Left renal cortex interstitium (tissue), 4 donors: Measurements from ENCODE around the gene PRDM4. TPM values are rescaled to one million over a fixed set of nuclear protein-coding genes. Genes with fewer than 3 reads are reported as not detected.

Experiments used
- DNase-seq, 4 donors: peaks; one replicate each; pipeline ENCODE4 v3.0.0-alpha.2; 2013; ENCODE audit warnings: low read depth in 4 of 4, low spot score in 2 of 4, missing footprints in 1 of 4
- polyA plus RNA-seq, 4 donors: library from polyadenylated mRNA; unstranded; fragments of 120-200 nt; gene quantifications; one replicate each; pipeline ENCODE4 v1.2.1, GENCODE V29; 2013; ENCODE audit not compliant: insufficient read length in 4 of 4

PRDM4 gene, protein sequence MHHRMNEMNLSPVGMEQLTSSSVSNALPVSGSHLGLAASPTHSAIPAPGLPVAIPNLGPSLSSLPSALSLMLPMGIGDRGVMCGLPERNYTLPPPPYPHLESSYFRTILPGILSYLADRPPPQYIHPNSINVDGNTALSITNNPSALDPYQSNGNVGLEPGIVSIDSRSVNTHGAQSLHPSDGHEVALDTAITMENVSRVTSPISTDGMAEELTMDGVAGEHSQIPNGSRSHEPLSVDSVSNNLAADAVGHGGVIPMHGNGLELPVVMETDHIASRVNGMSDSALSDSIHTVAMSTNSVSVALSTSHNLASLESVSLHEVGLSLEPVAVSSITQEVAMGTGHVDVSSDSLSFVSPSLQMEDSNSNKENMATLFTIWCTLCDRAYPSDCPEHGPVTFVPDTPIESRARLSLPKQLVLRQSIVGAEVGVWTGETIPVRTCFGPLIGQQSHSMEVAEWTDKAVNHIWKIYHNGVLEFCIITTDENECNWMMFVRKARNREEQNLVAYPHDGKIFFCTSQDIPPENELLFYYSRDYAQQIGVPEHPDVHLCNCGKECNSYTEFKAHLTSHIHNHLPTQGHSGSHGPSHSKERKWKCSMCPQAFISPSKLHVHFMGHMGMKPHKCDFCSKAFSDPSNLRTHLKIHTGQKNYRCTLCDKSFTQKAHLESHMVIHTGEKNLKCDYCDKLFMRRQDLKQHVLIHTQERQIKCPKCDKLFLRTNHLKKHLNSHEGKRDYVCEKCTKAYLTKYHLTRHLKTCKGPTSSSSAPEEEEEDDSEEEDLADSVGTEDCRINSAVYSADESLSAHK
- 10 to 100 TPM; 35.5 to 47.0 (median 38.6) TPM for polyA plus RNA-seq

DNA sequence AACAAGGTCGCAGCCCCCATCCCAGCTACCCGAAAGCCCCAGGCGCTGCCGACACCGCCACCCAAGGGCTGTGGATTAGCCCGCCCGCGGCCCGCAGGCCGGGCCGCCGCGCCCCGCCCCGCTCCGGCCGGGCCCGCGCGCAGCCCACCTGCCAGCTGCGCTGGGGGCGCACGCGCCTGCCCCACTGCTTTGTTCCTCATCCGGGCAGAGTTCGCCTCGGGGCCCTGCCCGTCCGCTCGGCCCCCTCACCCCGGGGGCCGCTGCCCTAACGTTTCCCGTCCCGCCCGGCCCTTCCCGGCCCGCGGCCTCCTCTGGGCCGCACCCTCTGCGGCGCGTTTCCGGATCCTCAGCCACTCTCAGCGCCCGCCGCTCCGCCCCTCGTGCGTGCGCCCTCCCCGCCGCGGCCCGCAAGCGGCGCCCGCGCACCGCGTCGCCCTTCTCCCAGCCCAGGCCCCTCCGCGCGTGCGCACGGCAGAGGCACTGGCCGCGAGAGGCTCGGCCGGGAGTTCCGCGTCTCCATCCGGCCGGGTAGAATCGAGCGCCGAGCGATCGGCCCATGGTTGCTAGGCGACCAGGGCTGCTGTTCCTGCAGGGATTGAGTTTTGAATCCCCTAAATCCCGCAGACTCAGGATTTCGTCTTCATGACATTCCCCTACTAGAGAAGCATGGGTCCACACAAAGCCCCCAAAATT is at the start of gene PRDM4:
TSS of gene PRDM4 (minus strand) at position 329 of the 693 bp plus-strand sequence. CDS start 622 bp downstream, outside the sequence.
- DNase-seq = peak; percentile 59 to 93 (median 87)

DNA sequence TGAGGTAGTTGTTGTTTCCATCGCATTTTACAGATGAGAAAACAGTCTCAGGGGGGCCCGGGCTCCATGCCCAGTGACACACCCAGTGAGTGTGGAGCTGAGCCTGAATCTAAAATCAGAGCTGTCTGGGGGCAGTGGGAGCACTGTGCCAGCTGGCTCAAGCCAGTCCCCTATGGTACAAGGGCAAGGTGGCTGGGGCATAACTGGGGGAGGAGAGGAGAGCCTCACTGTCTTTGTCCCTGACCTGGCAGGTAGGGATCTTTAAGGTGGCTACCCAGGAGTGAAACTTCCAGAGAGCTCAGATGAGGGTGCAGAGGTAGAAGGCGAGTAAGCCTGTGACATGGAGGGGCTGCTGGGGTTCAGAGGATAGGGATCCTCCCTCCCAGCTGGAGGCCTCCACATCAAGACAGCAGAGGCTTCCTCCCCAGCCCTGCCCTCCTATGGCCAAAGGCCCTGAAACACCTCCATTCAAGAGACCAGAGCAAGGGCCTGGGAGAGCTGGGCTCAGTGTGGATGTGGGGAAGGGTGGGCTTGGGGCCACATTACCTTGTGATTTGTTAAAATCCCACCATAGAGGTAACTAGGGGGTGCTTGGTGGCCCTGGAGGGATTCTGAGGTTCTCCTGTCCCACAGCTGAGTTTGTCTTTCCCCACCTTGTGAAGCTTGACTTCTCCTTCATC is 46.7 kb upstream of the PRDM4 start:
- no peak for DNase-seq

DNA sequence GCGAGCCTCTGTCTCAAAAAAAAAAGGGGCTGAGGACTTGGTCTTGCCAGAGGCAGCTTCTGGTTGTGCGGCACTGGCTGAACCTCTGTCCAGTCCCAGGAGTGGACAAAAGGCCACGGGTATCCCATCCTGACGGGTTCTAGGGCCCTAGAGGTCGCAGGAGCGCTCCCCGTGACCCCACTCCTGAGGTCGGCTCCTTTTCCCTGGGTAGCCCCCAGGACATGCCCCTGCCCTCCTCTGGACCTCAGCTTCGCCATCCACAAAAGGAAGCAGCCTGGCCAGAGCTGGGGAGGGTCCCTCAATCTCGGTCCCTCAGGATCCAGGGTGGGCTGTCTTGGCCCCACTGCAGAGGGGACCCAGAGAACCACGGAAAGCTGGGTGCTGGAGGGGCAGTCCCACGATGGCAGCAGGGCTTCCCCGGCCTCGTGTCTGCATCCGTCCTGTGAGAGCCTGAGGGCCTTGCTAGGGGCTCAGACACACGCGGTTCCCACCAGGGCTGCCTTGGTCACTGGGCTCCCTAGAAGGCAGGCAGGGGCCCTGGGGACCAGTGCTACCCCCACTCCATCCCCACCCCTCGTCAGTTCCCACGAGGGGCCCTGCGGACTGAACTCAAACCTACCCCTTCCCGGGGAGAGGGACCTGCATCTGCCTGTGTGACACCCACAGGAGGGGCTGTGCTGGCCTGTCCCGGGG is 44.7 kb upstream of the PRDM4 start:
- no peak for DNase-seq

DNA sequence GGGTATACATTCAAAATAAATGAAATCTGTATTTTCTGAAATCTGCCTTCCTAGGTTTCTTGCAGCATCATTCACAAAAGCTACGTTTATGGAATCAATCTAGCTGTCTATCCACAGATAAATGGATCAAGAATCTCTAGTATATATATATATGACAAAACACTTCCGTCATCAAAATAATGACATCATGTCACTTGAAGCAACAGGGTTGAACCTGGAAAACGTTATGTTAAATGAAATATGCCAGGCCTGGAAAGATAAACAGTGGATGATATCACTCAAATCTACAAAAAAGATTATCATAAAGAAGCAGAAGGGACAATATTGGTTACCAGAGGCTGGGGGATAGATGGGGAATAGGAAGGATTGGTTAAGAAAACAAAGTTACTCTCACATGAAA is 42.2 kb upstream of the PRDM4 start:
- no peak for DNase-seq

DNA sequence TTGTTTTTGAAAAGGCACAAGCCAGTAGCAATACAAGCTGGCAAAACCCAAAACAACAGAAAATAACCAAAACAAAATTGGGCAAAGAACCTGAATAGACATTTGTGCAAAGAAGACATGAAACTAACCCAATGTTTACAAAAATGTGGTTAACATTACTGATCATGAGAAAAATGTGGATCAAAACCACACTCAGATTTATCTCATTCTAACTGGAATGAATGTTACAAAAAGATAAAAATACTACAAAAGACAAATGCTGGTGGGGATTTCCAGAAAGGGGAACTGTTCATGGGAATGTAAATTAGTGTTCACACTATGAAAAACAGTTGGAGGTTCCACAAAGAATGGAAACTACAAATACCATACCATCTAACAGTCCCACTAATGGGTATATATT is 40.2 kb upstream of the PRDM4 start:
- no peak for DNase-seq

DNA sequence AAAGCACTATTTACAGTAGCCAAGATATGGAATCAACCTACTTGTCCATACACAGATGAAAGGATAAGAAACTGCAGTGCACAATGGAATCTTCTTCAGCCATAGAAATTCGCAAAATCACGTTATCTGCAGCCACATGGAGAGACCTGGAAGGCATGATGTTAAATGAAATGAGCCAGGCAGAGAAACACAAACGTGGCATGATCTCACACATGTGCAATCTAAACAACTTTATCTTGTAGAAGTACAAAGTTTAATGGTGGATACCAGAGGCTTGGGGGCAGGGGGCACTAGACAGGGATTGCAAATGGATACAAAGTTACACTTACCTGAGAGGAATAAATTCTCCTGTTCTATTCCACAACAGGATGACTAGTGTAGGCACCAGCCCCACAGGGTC is 37.6 kb upstream of the PRDM4 start:
- DNase-seq = no peak

GRCh38 chr12:107794451-107794850 is 33.5 kb upstream of the PRDM4 start:
- no peak for DNase-seq

GRCh38 chr12:107791465-107792089 is 30.6 kb upstream of the PRDM4 start:
- DNase-seq = no peak

DNA sequence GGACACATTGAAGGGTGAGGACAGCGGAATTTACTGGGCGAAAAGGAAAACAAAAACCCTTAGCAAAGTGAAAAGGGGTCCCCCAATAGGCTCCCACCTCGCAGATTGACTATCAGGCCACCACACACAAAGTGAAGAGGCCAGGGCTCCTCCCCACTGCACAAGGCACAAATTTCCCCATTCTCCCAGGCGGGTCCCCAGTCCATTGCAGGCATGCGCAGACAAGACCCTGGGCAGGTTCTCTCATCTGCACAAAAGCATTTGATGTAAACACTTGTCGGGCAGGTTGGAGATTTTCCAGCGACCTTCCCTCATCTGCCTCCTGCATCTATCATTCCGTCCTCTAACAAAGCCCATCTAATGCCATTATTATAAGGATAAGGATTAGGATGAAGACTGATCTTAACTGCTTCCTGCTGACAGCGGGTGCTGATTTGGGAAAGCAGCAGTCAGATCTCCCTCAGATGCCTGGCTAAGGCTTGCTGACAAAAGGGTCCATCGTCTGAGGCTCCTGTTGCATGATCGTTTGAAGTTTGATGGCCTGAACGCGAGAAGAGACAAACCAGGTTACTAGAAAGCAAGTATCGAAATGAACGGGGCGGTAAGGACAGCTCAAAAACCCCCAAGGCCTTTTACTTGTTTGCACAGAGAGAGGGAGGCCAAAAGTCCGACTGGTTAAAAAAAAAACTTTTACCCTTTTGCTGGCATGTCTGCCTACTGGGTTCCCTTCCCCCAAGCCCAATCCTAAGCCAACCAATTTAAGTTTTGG is 27.9 kb upstream of the PRDM4 start:
- no peak for DNase-seq

GRCh38 chr12:107788281-107788680 is 27.3 kb upstream of the PRDM4 start:
- no peak for DNase-seq

- DNase-seq = no peak
Observed at GRCh38 chr12:107783406-107784376, 22.8 kb upstream of the PRDM4 start.

DNA sequence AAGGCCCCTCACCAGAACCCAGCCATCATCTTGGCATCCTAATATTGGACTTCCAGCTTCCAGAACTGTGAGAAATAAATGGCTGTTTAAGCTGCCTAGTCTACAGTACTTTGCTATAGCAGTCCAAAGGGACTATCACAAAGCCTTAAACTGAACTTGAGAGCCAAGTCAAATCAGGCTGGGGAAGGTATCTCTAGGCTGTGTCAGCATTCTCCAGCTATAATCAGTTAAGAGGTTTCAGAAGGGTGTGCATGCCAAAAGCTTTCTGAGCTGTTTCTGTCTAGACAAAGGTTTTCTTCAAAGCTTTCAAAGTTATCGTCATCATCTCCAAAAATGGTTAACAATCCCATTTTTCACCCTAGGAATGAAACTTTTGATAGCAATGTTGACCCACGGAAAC is 21.1 kb upstream of the PRDM4 start:
- DNase-seq = no peak

GRCh38 chr12:107780298-107780697 is 19.4 kb upstream of the PRDM4 start:
- DNase-seq = no peak

DNA sequence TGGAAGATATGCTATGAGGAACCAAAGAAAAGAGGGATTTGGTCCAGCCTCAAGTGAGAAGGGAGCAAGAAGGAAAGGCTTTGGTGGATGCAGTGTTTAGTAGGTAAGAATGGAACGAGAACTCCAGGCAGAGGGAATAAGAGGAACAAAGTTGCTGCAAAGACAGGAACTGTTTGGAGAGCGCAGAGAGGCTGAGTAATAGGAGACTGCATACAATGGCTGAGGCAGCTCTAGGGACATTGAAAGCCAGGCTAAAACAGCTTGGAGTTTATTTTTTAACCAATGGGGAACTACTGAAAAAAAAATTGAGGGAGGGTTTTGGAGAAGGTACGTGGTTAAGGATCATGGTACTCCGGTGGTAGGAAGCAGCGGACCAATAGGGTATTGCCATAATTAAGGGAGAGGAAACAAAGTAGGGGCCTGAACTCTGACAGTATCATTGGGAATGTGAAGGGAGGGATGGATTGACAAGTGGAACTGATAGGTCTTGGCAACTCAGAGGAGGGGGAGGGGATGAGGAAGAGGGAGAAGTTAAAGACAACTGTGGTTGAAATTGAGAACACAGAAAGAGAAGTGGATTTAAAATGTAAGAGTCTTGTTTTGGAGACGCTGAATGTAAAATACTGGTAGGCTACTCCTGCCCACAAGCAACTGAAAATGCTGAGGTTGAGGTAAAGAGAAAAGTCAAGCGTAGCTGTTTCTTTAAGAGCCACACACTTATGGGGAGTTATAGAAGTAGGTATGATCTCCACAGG is 18.3 kb upstream of the PRDM4 start:
- DNase-seq = no peak

DNA sequence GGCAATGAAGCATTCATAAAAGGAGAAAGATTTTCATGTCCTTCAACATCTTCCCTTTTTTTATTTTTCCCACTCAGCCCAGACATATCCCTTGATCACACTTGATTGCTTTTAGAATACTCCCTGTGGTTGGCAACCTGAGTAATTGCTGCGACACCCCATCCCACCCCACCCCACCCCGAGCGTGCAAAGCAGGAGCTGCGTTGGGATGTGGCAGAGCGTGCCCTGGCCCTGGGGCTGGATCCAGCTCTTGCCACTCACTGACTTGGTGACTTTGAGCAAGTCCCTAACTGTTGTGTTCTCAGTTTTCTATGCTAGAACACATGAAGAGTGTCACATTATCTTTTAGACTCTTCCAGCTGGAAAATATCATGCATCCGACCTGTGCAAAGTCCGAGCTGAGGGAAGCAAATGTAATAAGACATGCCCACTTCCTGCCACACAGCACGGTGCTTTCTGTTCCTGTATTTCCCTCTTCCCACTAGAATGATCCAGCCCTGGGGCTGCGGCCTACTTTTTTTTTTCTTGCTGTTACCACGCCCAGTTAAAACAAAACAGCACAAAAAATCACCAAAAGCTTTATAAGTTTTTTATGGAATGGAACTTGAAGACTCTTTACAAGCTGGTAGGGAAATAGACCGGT is 17.6 kb upstream of the PRDM4 start:
- no peak for DNase-seq

GRCh38 chr12:107776171-107776570 is 15.2 kb upstream of the PRDM4 start:
- DNase-seq = no peak
